K562 treated with DMSO at 1 percent for 4 hours (cell line): ENCODE measurements around the gene PGBD5. TPM values are rescaled to one million over a fixed set of nuclear protein-coding genes. Genes with fewer than 3 reads are reported as not detected.

Experiments used
- total RNA-seq: library from RNA; unstranded; fragments of 300-600 nt; gene quantifications from 2 replicates; pipeline ENCODE4 v1.2.3, GENCODE V29; 2022; ENCODE audit not compliant: insufficient read depth

Gene PGBD5, protein sequence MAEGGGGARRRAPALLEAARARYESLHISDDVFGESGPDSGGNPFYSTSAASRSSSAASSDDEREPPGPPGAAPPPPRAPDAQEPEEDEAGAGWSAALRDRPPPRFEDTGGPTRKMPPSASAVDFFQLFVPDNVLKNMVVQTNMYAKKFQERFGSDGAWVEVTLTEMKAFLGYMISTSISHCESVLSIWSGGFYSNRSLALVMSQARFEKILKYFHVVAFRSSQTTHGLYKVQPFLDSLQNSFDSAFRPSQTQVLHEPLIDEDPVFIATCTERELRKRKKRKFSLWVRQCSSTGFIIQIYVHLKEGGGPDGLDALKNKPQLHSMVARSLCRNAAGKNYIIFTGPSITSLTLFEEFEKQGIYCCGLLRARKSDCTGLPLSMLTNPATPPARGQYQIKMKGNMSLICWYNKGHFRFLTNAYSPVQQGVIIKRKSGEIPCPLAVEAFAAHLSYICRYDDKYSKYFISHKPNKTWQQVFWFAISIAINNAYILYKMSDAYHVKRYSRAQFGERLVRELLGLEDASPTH
- total RNA-seq = 0.12 TPM in 1 of 2 replicates, not detected in the other

DNA sequence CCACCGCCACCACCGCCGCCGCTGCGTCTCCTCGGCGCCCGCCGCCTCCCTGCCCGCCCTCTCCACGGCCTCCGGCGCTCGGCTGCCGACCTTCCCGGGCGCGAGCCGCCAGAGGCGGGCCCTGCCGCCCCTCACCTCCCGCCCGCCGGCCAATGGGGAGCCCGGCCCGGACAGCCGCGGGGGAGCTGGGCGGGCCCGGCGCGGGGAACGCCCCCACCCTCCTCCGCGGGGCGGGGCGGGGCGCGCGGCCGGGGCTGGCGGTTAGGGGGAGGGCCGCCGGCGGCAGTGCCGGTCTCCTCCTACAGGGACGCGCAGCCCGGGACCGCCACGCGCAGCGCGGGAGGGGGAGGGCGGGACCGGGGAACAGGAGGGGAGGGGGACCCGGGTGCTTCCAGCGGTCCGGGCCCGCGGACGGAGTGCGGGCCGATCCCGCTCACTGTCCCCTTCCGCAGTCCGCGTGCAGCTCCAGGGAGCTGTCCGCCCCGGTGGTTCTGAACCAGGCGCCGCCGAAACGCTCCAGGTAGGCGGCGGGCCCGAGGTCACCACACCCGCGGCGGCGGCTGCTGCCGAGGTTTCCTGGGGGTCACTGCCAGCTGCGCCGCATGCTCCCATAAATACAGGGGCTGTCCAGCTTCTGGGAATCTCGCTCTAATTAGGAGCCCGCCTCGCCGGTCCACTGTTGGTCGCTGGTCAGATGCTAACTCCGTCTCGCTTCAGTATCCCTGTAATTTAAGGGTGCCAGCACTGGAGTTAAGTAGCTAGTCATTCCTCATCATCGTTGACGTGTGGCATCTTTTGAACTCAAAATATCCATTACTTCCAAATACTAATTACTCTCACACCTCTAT is at the start of gene PGBD5:
Gene PGBD5, minus strand, starts transcription at position 87 of the 848 bp plus-strand sequence. CDS start 404 bp downstream, outside the sequence.

Other genes starting within 250 kb of the PGBD5 start
- 20.1 and 20.9 TPM in 2 replicates for gene COG2, start 216.1 kb upstream of the PGBD5 start, total RNA-seq